GM18873 (cell line): Measurements from ENCODE around the gene MLLT3.
A peak's percentile ranks its signal among the peaks of the same experiment; 100 is the strongest.

Source experiments
- ATAC-seq: cut with Tn5 transposase; IDR thresholded peaks from one replicate; pipeline ENCODE4 v1.9.1; 2021; ENCODE audit warnings: mild to moderate bottlenecking, moderate library complexity, moderate number of reproducible peaks; ENCODE audit not compliant: unreplicated experiment, low FRiP score

MLLT3 gene

DNA sequence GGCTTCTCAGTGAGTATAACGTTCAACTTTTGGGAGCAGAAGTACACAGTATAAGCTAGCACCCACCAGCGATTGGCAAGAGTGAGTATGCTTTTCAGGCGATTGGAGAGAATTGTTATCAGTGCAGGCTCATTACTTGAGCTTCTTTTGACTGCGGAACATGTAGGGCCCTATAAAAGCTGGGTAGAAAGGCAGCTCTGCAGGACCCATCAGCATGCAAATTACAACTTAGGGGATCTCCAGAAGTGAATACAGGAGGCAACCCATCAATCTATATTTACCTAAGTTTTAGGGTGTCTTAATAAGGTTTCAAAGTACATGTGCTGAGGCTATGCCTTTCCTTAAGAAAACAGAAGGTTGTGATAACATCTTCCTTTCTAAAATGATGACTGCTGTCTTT, 225.0 kb downstream of the MLLT3 start:
- peak; percentile 52 for ATAC-seq

DNA sequence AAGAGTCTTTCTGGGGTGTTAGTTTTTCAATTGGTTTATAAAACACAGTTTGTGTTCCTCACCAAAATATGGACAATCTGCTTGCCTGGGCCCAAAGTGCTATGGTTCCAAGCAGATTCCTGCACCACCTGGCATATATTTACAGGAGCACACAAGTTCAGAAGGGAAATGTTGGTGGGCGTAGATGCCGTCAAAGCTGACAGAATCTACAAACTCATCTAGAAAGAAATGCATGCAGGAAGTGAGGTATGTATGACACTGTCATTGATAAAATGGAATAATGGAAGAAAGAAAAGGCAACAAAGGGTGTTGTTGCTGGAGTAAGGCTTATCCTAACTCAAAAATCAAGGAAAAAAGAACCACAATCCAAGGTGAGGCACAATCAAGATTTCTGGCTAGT, 225.8 kb downstream of the MLLT3 start:
- ATAC-seq, result no peak

DNA sequence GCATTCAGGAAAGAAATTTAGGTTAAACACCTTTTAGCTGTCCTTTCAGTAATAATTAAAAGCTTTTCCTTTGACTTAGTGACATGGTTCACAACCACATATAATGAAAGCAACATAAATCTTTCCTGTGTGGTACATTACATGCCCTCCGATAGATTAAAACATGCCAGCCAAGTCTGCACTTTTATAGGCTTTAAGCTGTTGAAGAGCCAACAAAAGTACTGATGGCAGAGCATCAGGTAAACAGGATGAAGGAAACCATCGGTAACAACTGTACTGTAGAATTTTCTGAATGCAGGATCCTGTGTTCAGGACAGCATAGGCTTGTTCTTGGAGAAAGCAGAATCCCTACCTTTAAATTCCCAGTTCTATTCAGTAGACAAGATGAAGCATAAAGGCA, 226.6 kb downstream of the MLLT3 start:
- ATAC-seq, result no peak

DNA sequence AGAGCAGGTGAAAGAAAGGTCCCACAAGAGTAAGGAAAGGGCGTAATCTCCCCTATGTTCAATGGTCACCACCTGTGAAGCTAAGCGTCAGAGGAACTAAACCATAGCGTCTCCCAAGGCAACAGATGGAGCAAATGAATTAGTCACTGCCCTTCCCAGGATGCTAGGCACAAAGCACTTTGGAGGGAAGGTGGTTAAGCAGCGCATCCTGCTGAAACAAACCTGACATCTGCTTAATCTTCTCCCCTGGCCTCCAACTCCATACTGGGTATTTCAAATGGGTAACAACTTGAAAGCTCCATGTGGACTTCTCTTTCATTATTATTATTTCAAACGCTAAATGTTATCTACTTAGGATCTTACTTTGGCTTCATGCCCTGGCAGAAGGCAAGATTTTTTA, 227.3 kb downstream of the MLLT3 start:
- ATAC-seq, result no peak

DNA sequence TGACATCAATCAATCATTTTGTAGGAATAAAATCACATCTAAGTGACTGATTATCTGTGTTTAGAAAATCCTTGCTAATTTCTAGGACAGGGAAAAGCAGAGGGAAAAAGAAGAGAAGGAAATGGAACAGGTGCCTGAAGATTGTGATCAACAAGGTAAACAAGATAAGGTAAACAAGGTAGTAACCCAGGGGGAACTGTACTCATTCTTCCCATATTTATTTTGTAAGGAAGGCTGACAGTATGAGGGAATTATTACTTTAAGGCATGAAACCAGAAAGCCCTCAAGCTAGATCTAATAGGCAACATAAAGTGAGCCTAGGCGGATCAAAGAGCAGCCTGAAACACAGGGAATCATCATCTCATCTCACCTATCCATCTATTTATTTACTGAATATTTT, 231.1 kb downstream of the MLLT3 start:
- ATAC-seq, result no peak

DNA sequence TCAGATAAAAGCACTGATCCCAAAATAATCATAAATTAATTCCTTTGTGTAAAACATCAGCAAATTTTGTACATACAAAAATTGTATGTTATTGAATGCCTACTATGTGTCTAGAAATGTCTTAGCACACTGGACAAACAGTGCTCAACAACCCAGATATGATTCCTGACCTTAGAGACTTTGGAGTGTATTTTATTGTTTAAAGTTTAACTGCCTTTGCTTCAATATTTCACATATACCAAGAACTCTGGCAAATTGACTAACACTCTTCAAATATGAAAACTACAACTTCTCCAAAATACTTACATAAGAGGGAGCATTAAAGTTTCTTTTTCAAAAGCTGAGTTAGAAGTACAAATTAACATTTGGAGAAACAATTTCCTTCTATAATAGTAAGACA, 231.9 kb downstream of the MLLT3 start:
- ATAC-seq, result no peak

DNA sequence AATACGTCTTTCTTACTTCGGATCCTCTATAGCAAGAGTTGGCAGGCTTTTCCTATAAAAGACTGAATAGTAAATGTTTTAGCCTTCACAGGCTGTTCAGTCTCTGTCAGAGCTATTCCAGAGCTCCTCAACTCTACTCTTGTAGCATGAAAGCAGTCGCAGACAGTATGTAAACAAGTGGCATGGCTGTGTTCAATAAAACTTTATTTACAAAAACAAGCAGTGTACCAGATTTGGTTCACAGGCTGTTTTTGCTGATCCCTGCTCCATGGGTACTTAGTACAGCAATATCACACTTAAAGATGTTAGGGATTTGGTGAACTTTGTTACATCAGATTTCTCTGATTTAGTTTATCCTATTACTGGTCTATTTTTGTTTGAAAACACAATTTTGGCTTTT, 235.2 kb downstream of the MLLT3 start:
- no peak for ATAC-seq

DNA sequence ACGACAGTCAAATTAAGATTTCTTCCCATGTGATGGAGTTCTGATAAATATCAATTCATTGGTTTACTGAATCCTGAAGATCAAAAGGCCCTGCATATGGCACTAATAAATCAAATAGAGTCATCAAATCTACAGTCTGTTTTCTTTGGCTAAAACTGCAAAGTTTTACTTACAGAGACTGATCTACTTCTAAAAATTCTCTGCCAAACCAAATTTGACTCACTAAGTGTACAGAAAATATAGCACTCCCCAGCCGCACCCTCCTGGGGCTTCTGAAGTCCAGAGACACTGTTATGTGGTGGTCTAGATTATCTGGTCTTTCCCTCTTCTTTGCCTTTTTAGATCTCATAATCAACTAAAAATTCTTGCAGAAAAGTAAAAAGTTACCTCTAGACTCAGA, 237.7 kb downstream of the MLLT3 start:
- ATAC-seq, result no peak

DNA sequence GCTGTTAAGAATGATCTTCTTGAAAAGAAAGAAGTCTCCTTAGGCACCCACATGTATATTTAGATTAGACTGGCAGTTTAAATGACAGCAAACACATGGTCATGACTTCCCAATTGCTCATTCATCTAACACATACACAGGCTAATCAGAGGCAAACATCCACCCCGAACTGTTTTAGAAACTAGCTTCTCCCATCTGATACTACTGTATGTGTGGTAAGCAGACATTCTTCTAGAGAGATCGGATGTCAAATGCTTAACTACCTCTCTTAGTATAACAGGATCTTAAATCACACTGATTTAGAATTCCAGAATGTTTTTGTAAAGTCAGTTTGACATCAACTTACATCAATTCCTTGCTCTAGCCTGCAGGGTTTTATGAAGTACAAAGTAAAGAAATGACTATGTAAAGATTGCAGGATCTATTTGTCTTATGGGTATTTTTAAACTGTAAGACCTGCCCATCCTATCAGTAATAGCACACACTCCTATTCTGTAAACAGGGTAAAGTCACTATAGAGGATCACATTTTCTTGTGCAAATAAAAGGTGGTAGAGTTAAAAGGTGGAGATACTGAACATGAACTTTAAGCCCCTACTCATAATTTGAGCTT, 239.7 kb downstream of the MLLT3 start:
- ATAC-seq, result no peak

DNA sequence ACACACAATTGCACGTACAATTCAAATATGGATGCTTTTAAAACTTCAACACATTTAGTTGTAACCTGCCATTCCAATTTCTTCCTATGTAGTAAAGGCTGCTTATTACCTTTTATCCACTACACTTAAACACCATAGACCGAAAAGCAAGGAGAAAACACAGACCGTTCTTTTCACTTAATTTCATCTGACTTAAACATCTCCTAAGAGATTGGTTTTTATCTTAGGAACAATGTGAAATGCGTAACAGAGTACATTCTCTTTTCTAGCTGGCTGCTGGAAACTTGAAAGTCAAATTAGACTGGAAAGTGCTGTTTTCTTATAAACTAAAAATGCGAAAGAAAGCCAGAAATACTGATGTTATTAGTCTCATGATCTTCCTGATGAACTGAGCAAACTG, 241.8 kb downstream of the MLLT3 start:
- ATAC-seq, result no peak

DNA sequence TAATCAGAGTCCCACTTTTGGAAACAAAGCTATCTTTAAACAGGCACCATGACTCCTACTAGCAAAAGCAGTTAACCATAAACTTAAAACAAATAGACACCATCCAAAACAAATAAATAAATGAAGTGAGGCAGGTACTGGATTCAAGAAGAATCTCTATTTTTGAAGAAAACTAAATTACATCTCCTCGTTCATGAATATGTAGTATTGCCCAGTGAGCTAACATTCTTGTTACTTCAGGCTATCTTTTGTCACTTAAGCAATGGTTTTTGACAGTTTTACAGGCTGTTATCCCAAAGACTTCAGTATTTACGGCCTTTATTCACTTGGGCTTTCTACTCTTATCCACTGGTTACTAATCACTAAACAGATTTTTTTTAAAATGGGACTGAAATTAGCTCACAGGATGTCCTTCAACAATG, 242.5 kb downstream of the MLLT3 start:
- no peak for ATAC-seq

DNA sequence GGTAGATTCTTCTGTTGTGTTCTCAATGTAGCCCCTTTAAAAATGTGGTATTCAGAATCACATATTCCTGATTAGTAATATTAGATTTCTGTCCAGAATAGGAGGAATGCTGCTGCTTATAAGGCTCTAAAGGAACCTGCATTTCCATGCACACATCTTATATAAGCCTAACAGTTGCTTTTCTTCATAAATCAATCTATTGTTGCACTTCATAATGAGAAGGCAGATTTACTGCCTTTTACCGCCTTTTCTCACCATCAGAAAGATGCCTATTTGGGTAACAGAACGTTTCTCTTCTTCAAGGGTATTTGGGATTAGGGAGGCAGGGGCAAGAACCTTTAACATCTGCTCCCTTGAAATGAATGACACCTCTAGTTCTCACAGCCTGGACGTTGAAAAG, 243.4 kb downstream of the MLLT3 start:
- ATAC-seq, result no peak

DNA sequence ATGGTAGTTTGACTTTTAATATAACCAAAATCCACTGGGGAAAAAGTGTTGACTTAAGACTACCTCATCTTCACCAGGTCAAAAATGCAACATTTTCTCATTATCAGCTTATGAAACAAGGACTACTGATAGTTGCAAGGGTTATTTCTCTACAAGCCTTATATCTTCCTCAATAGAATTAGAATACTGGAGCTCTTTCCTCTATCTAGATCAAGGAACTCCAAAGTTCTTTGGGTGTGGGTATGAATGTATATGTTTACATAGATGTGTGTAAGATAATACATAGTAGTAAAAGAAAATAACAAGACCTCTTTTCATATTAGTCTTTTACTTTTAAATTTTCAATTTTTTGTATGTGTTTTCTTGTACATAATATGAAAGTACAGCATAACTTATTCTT, 244.5 kb downstream of the MLLT3 start:
- no peak for ATAC-seq

DNA sequence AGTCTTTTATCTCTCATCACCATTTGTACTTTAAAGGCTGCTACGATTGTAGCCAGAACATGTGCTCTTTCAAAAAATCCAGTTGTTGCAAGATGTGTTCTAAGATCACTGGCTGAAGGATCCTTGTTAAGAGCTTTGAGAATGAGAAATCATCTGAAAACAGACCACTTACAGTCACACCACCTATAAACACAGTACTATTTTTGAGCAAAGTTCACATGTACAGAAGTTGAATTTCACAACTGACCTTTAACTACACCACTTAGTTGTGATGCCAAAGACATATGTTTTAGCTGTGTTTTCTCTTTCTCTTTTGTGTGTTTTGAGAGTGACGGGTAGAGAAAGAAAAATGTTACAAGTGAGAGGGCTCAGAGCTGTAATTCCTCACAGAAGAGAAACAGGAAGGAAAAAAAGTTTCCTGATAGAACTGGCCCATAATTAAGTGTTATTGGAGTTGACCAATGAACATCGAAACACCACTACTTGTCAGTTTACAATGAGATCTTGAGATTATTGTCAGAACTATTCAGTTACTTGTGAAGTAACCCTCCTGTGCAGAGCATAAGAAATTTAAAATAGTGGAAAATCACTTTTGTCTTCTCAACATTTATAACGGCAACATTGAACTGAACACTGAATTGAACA, 245.4 kb downstream of the MLLT3 start:
- no peak for ATAC-seq

DNA sequence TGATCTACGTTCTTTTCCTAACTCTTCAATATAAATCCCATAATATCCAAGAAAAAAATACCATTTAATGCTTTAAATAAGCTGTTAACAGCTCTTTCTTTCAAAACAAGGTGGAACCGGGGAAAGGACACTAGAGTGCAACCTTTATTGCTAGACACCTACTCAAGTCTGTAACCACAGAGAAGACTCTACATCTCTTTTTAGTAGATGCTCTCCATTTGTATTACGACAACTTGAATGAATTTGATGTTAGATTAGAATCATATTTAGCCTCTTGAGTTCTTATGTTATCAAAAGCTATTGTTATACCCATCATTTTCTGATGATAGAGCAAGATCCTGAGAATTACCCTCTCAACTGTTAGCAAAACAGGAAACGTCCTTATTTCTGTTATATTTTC, 246.3 kb downstream of the MLLT3 start:
- ATAC-seq, result no peak

DNA sequence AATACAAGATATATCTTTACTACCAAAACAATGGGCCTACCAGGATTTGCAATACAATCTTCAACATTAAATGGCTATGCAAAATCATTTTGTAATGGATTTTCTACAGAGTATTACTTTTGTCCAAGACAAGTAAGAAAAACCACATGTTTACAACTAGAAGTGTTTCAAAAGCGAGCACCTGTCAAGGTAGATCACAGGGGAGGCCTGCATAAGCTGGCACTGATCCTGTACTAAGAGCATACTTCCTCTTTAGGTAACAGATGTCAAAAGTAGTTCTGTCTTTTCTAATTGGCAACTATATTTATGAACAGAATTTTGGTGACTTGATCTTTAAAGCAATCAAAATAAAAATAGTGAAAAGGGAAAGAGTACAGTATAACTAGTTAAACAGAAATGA, 249.0 kb downstream of the MLLT3 start:
- no peak for ATAC-seq

DNA sequence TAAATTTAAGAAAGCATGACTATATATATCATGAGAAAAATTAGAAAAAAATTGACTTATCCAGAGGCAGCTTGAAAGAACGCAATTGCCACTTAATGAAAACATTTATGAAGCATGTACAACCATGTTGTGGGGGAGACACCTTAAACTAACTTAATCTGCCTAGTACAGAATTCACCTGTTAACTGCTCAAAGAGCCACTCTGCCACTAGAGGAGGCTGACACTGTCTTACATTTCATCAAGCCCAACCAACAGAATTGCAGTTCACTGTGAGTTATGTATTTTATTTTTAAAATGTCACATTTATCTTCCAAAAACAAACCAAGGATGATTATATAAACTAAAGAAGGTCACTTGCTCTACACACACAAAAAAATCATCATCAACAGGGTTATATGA, 252.9 kb downstream of the MLLT3 start:
- no peak for ATAC-seq

DNA sequence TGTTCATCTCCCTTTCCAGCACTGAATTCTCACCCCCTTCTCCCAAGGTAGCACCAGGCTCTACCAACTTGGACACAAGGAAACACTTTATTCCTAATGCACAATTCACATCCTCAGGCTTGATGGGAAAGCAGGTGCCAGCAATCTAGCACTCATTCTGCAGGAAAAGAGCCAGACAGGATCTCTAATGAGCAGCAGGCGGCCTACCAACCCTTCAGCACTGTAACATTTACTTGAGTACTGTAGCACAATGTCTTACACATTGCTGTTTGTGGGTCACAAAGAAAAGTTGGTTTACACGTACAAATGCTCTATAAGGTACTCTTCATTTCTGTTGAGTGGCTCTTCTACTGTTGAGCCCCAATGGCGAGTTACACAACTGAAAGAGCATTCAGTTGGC, 254.4 kb downstream of the MLLT3 start:
- no peak for ATAC-seq

DNA sequence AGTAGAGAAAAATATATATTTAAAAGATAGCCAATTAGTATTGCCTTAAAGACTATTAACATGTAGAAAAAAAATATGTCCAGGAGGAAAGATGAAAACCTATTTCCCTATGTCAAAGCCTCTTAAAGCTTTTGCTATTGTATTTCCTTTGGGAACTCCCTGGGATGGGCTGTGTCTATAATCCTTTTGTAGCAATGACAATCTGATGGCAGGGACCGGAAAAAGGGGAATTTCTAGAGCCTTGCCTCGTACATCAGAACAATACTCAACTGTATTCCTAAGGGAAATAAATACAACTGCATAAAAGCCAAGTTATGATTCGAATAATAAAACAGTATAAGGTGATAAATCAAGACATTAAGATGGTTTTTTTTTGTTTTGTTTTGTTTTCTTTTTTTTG, 257.3 kb downstream of the MLLT3 start:
- ATAC-seq, result no peak

DNA sequence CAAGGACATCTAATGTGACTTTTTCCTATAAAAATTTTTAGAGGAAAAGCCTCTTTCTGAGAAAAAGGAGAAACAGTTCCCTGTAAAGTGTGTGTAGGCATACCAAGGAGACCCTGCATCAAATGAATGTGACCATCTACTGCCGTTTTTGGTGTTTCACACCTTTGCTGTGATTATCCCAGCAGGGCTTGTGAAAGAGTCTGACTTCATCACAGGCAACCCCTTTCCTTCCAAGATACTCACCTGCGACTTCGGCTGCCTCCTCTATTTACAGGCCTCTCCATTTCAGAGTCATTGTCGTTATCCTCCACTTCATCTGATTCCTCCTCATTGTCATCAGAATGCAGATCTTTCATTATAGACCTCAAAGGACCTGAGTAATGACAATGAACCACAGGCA, 259.1 kb downstream of the MLLT3 start:
- no peak for ATAC-seq

DNA sequence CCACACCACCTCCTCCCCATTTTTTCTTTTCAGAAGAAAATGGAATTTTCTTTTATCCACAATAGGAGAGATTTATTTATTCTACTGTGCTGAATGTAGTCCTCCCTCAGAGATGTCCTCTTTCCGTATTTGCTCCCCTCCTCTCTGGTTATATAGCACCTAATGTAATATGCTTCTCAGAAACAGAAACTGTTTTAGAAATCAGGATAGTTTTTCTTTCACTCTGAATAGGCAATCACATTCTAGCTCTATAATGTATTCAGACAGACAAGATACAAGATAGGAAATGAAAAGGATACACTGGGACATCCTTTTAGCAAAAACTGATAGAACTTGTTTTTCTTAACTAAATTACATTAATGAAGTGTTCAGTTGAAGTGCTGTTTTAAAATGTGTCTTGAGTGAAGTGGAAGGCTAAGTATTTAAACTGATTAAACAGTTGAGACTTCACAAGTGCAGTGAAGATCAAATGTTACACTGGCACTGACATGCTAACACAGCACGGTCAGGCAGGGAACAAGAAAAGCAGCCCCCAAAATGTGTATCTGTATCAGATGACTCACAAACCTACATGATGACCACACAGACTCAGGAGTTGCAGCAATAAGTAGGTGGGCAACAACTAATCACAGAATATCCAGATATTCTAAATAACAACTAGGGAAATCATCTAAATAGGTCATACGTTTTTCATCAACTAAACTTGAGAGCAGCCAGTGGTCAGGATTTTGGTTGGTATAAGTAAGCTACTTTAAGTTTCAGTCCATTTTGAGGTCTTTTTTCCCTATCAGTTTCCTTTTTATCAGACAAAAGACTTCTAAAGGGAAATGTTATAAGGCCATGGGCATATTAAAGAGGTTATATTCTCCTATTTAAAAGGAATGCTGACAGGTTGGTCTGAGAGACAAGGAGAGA, 260.4 kb downstream of the MLLT3 start:
- peak; percentile 79 for ATAC-seq

DNA sequence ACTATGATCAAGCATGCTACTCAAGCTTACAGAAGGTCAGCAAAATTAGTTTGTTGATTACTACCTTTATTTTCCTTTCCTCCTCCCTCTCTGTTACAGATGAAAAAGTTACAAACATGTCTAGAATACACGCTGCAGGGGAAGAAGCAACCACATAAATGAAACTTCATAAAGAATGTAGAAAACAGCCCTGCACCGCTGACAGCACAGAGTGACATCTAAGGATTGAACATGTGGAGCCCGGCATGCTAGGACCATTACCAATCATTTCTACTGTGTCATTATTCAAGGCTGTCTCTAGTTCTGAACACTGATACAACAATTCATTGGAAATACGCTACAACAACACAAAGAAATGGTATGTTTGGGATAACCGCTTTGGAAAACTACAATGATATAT, 261.1 kb downstream of the MLLT3 start:
- ATAC-seq, result no peak
